Endothelial cell of umbilical vein (primary cell): ENCODE measurements around the gene KMT2B. TPM values are rescaled to one million over a fixed set of nuclear protein-coding genes. Genes with fewer than 3 reads are reported as not detected.

Experiments used
- BruUV-seq: library from RNA; stranded (reverse); fragments of 400-500 nt; replicated peaks from 2 replicates; lab custom pipeline; 2021; lab: Mats Ljungman, UMichigan
- CTCF ChIA-PET: fragments of 300-600, 350-600 bp; sonication (Branson Sonifier 250); formaldehyde crosslinking; loops from one replicate; lab custom pipeline; 2021; ENCODE audit warnings: antibody characterized with exemption, inconsistent platforms; lab: Charles Lee
- POLR2A ChIA-PET: fragments of 300-600, 350-600 bp; sonication (Branson Sonifier 250); formaldehyde crosslinking; loops from one replicate; lab custom pipeline; 2021; ENCODE audit warnings: antibody characterized with exemption, inconsistent platforms; lab: Charles Lee
- DNase-seq: peaks from one replicate; pipeline ENCODE4 v3.0.0-alpha.2; 2011; ENCODE audit warnings: low read depth, low spot score
- FAIRE-seq: peaks from 2 replicates; lab custom pipeline; 2011; peaks lifted over from hg19 to GRCh38; lab: Jason Lieb, UNC
- H2AFZ ChIP-seq: 2 replicates; pipeline ENCODE4 v1.6.0; 2012; ENCODE audit warnings: low read depth, low read length, control low read depth, inconsistent platforms
- H3K27ac ChIP-seq: 2 replicates; pipeline ENCODE4 v1.5.1; 2011; ENCODE audit warnings: low read depth, mild to moderate bottlenecking, control low read depth, low read length, moderate library complexity; ENCODE audit not compliant: insufficient read depth
- H3K27me3 ChIP-seq, 2 experiments: 2 replicates each; pipeline versions ENCODE4 v1.6.0 to v1.6.1; 2011; ENCODE audit warnings: low read length in 2 of 2, mixed read lengths in 1 of 2; ENCODE audit not compliant: control insufficient read depth in 2 of 2, insufficient read depth in 2 of 2
- H3K36me3 ChIP-seq, 2 experiments: 2 replicates in 1 of 2; 3 replicates in 1 of 2; pipeline ENCODE4 v1.5.1; 2011; ENCODE audit warnings: low read length in 2 of 2, mild to moderate bottlenecking in 1 of 2, moderate library complexity in 1 of 2; ENCODE audit not compliant: control insufficient read depth in 2 of 2, insufficient read depth in 2 of 2; ENCODE audit errors: extremely low read depth in 1 of 2
- H3K4me1 ChIP-seq: 3 replicates; pipeline ENCODE4 v1.5.1; 2011; ENCODE audit warnings: mild to moderate bottlenecking, low read length; ENCODE audit not compliant: control insufficient read depth, insufficient read depth; ENCODE audit errors: extremely low read depth
- H3K4me2 ChIP-seq: 2 replicates; pipeline ENCODE4 v1.6.1; 2011; ENCODE audit warnings: low read length, control low read depth, mixed read lengths; ENCODE audit not compliant: insufficient read depth
- H3K4me3 ChIP-seq, 3 experiments: fragments of 200-600 bp in 1 of 3; sonication (generic), shearing (Covaris generic) in 1 of 3; replicated peaks in 1 of 3; 2 replicates each; pipeline ENCODE4 v1.5.1; 2011 to 2016; ENCODE audit warnings: control low read depth in 3 of 3, low read length in 3 of 3, mild to moderate bottlenecking in 2 of 3, inconsistent platforms in 1 of 3, low read depth in 1 of 3, moderate library complexity in 1 of 3; ENCODE audit not compliant: insufficient read depth in 1 of 3
- H3K79me2 ChIP-seq: 2 replicates; pipeline ENCODE4 v1.6.0; 2012; ENCODE audit warnings: low read length, inconsistent platforms; ENCODE audit not compliant: control insufficient read depth, insufficient read depth
- H3K9ac ChIP-seq: replicated peaks from 2 replicates; pipeline ENCODE3; 2011; ENCODE audit warnings: low read length, control low read depth; ENCODE audit not compliant: insufficient read depth; ENCODE audit errors: extremely low read depth
- H3K9me1 ChIP-seq: replicated peaks from 3 replicates; pipeline ENCODE4 v1.6.0; 2011; ENCODE audit warnings: mild to moderate bottlenecking, low read length; ENCODE audit not compliant: control insufficient read depth, insufficient read depth; ENCODE audit errors: extremely low read depth
- H3K9me3 ChIP-seq: replicated peaks from 2 replicates; pipeline ENCODE4 v1.5.1; 2012; ENCODE audit warnings: low read length, inconsistent platforms; ENCODE audit not compliant: control insufficient read depth, insufficient read depth
- H4K20me1 ChIP-seq: replicated peaks from 2 replicates; pipeline ENCODE3; 2011; ENCODE audit warnings: mild to moderate bottlenecking, low read length; ENCODE audit not compliant: control insufficient read depth, insufficient read depth; ENCODE audit errors: extremely low read depth
- CTCF ChIP-seq, 2 donors: IDR thresholded peaks; 1 replicate in 1 of 2; 2 replicates in 1 of 2; pipeline ENCODE4 v1.5.1; 2011; ENCODE audit warnings: low read length in 2 of 2, mild to moderate bottlenecking in 2 of 2, moderate library complexity in 2 of 2, control low read depth in 1 of 2, inconsistent platforms in 1 of 2, low read depth in 1 of 2; ENCODE audit not compliant: insufficient read depth in 1 of 2; ENCODE audit errors: extremely low read depth in 1 of 2
- EZH2 ChIP-seq: IDR thresholded peaks from 2 replicates; pipeline ENCODE4 v1.6.1; 2012; ENCODE audit warnings: borderline replicate concordance, low read depth, mild to moderate bottlenecking, moderate library complexity, low read length, inconsistent platforms; ENCODE audit not compliant: severe bottlenecking
- FOS ChIP-seq: IDR thresholded peaks from 2 replicates; pipeline ENCODE4 v1.6.1; 2011; ENCODE audit warnings: mild to moderate bottlenecking, low read length, moderate library complexity, borderline replicate concordance; ENCODE audit not compliant: insufficient read depth
- GATA2 ChIP-seq: IDR thresholded peaks from 2 replicates; pipeline ENCODE4 v1.7.0; 2011; ENCODE audit warnings: low read depth, mild to moderate bottlenecking, moderate library complexity, mixed read lengths, low read length; ENCODE audit not compliant: insufficient read length, insufficient read depth
- JUN ChIP-seq: IDR thresholded peaks from 2 replicates; pipeline ENCODE4 v1.6.1; 2011; ENCODE audit warnings: borderline replicate concordance, low read depth; ENCODE audit not compliant: insufficient read length, insufficient read depth
- MYC ChIP-seq: IDR thresholded peaks from one replicate; pipeline ENCODE4 v1.6.1; 2011; ENCODE audit warnings: mild to moderate bottlenecking, low read depth, low read length
- POLR2A ChIP-seq: IDR thresholded peaks from 2 replicates; pipeline ENCODE4 v1.6.1; 2012; ENCODE audit warnings: low read depth, mild to moderate bottlenecking, control low read depth, low read length
- POLR2AphosphoS5 ChIP-seq: IDR thresholded peaks from 2 replicates; pipeline ENCODE4 v1.6.1; 2012; ENCODE audit warnings: low read depth, mild to moderate bottlenecking, control low read depth, low read length, moderate library complexity; ENCODE audit not compliant: insufficient read depth
- dilution Hi-C: fragments of 300-500 bp; cut with MboI; formaldehyde crosslinking; loops from one replicate; pipeline ENCODE4 v1.15.0; 2019; ENCODE audit warnings: low sequenced_read_pairs; ENCODE audit not compliant: extremely low pct_ligation_motif_present
- intact Hi-C: fragments of 100-400 bp; cut with micrococcal nuclease; formaldehyde crosslinking; loops from one replicate; pipeline ENCODE4 v1.10.0; 2022
- polyA plus RNA-seq, 4 experiments: library from polyadenylated mRNA; depleted of rRNA in 3 of 4; stranded (reverse) in 3 of 4; unstranded in 1 of 4; fragments of >200 nt; gene quantifications; 2 replicates each; pipeline versions ENCODE4 v1.2.1 to v1.2.3, GENCODE V29; 2011 to 2012; ENCODE audit warnings: missing spikeins in 1 of 4
- total RNA-seq: library from RNA; stranded (reverse); gene quantifications from 2 replicates; pipeline ENCODE4 v1.2.3, GENCODE V29; 2021
- TF ChIP-seq, protein P1 (sequence below): IDR thresholded peaks from 2 replicates; pipeline ENCODE4 v1.6.1; 2011; ENCODE audit not compliant: insufficient read depth, insufficient read length

KMT2B gene
- total and polyA plus RNA-seq, 2 donors (not counting 3 experiments of a cell fraction or from before 2014, with no cell fraction given): 28.4 to 37.2 TPM

DNA sequence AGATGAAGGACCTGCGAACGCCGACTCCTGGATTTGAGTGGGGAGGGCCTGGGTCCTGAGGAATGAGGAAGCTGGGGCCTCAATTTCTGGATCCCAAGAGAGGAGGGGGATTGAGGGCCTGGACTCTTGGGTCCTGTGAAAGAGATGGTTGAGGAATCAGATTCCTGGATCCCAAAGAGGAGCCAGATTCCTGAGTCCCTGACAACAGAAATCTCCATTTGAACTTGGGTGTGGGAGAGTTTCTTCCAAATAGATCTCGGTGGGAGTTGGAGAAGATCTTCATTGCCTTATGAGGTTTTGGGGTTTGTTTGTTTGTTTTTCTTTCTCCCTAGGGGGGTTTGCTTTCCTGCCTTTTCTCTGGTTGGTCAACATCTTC, 28.3 kb downstream of the KMT2B start:
- Histone ChIP-seq H3K36me3 (no peaks in the 10 kb centered on the region), H3K4me2 (peak overlapping the region; percentile 87), H3K79me2 (peaks cover 22% of the 10 kb centered on the region), H3K27me3 (no peaks in the 10 kb centered on the region), H2AFZ (no peak overlapping the region), H3K9me3 (no peaks in the 10 kb centered on the region), H3K4me1 (peaks cover 20% of the 10 kb centered on the region), H4K20me1 (no peaks in the 10 kb centered on the region), H3K9me1 (no peaks in the 10 kb centered on the region), H3K4me3 (peak overlapping the region; percentile 56 to 87 (median 73)), H3K27ac (peak overlapping the region; percentile 88), H3K9ac (peak overlapping the region; percentile 82)
- ChIA-PET CTCF (interaction anchor here (1.0 to 1.9 kb wide), 3 partner anchors 10 to 28 kb away, joined by 3 to 7 read pairs (median 3); partner anchors contain the start of genes HSPB6 and KMT2B), POLR2A (interaction anchor here (0.7 to 0.8 kb wide), 2 partner anchors 17 to 185 kb away, joined by 4 to 7 read pairs; no protein-coding TSS in a partner anchor)
- no peak for FAIRE-seq
- intact Hi-C loops: no loop called here
- DNase-seq: no peak
- dilution Hi-C loops: no loop called here
- BruUV-seq: no TSS peak
- TF ChIP-seq, protein P1, sequence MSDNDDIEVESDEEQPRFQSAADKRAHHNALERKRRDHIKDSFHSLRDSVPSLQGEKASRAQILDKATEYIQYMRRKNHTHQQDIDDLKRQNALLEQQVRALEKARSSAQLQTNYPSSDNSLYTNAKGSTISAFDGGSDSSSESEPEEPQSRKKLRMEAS: no peak
- TF ChIP-seq MYC: no peak
- TF ChIP-seq POLR2AphosphoS5: no peak
- TF ChIP-seq GATA2: no peak
- TF ChIP-seq CTCF (IDR thresholded peaks at IDR 0.05; ENCODE audit: extremely low read depth in 1 of 2, insufficient read depth in 1 of 2, low read depth in 1 of 2, low read length in 2 of 2): no peak
- TF ChIP-seq POLR2A: no peak
- TF ChIP-seq EZH2: no peak
- no peak for TF ChIP-seq FOS
- TF ChIP-seq JUN: no peak
